Activated CD8-positive, alpha-beta memory T cell treated with anti-CD3 and anti-CD28 coated beads, Interleukin-2, amount 10 ng/mL, durations not matched to agents 7 days and 5 days (primary cell): ENCODE results near the gene LHX2. TPM values are rescaled to one million over a fixed set of nuclear protein-coding genes. Genes with fewer than 3 reads are reported as not detected.
"Not testable (repeated sequence)": the region's sequence is repeated elsewhere in the genome, so short reads cannot be mapped to it uniquely, and the experiment has no call there.

Source experiments
- ATAC-seq: fragments of 150-1000 bp; cut with Tn5 transposase; one replicate; pipeline ENCODE4 v1.10.0; 2021; ENCODE audit warnings: moderate library complexity
- CTCF ChIA-PET: fragments of 350-600 bp; sonication (Branson Sonifier 250); formaldehyde crosslinking; loops from one replicate; lab custom pipeline; 2021; ENCODE audit warnings: antibody characterized with exemption; lab: Charles Lee
- DNase-seq: peaks from one replicate; pipeline ENCODE4 v3.0.0-alpha.2; 2020
- H3K27ac Mint-ChIP-seq: one replicate; pipeline ENCODE4 v1.8.0; 2021; ENCODE audit warnings: mild to moderate bottlenecking, mixed read lengths
- H3K27me3 Mint-ChIP-seq: one replicate; pipeline ENCODE4 v1.8.0; 2021; ENCODE audit warnings: mixed read lengths
- H3K36me3 Mint-ChIP-seq: one replicate; pipeline ENCODE4 v1.8.0; 2021; ENCODE audit warnings: mild to moderate bottlenecking, mixed read lengths
- H3K4me1 Mint-ChIP-seq: one replicate; pipeline ENCODE4 v1.8.0; 2021; ENCODE audit warnings: mixed read lengths
- H3K4me3 Mint-ChIP-seq: one replicate; pipeline ENCODE4 v1.8.0; 2021; ENCODE audit warnings: mild to moderate bottlenecking, moderate library complexity, mixed read lengths
- H3K9me3 Mint-ChIP-seq: one replicate; pipeline ENCODE4 v1.8.0; 2022; ENCODE audit warnings: low read depth, mixed read lengths
- total RNA-seq, 2 experiments: library from RNA; stranded (reverse); gene quantifications; one replicate each; pipeline ENCODE4 v1.2.3, GENCODE V29; 2021

The LHX2 gene, protein sequence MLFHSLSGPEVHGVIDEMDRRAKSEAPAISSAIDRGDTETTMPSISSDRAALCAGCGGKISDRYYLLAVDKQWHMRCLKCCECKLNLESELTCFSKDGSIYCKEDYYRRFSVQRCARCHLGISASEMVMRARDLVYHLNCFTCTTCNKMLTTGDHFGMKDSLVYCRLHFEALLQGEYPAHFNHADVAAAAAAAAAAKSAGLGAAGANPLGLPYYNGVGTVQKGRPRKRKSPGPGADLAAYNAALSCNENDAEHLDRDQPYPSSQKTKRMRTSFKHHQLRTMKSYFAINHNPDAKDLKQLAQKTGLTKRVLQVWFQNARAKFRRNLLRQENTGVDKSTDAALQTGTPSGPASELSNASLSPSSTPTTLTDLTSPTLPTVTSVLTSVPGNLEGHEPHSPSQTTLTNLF
- total RNA-seq: not detected

DNA sequence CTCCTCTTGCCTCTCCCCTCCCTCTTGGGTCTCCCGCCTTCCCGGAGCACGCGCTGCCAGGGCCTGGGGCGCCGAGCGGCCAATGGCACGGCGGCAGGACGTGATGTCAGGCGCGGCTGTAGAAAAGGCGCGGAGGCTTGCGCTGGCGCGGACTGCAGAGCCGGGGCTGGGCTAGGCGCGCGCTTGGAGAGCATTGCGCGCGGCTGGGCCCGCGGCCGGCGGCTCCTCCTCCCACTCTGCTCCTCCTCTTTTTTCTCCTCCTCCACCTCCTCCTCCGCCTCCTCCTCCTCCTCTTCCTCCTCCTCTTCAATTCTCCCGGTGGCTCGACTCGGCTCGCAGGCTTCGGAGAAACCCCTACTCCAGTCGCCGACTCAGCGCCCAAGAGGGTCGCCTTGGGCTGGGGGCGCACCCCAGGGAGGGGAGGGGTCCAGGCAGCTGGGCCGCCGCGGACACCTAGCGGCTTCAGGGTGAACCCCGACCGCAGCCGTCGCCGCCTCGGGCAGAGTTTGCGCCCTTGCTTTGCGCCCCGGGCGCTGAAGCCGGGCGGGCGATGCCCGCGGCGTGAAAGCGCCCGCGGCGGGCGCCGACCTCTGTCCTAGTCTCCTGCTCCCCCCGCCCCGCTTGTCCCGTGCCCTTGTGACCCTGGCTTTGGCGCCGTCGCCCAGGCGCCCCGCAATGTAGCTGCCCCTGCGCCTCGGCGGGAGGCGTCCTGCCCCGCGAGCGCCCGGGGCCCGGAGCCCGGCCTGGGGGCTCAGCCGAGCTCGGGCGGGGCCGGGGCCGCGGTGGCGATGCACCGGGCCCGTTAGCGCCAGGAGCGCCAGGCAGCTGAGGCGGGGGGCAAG lies at the start of gene LHX2:
Gene LHX2, plus strand, starts transcription at position 309 of the 842 bp plus-strand sequence. CDS start 581 bp downstream, outside the sequence.
- peaks cover 8% of the 10 kb centered on the region for H3K36me3 Mint-ChIP-seq
- peaks cover 83% of the 10 kb centered on the region for H3K27me3 Mint-ChIP-seq
- CTCF ChIA-PET: interaction anchor here (1.0 kb wide), 2 partner anchors 29 kb away, joined by 3 to 4 read pairs; no protein-coding TSS in a partner anchor
- no peaks in the 10 kb centered on the region for H3K9me3 Mint-ChIP-seq
- H3K4me1 Mint-ChIP-seq: peaks cover 15% of the 10 kb centered on the region
- no peak for ATAC-seq
- peak within 1 kb of the TSS; percentile 59 for H3K27ac Mint-ChIP-seq
- no peak for DNase-seq
- H3K4me3 Mint-ChIP-seq: no peak within 1 kb of the TSS

DNA sequence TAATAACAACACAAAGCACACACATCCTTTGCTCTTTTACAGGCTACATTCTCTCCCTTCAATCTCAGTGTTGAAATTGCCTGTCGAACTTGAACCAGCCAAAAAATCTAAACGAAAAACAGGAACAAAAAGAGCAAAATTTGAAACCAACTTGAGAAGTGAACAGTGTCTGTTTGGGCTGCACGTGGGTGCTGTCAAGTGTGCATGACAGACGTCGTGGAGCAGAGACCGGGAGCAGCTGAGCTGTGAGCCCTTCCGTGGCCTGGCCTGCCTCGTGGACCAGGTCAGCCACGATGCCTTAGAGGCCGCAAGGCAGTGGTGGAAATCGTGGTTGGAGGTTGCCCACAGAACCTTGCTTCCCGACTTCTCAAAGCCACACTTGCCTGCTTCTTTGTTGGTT lies 46.8 kb upstream of the LHX2 start:
- CTCF ChIA-PET: no interaction called here
- Mint-ChIP-seq H3K9me3 (no peaks in the 10 kb centered on the region), H3K4me3 (no peak overlapping the region), H3K36me3 (no peaks in the 10 kb centered on the region), H3K27ac (no peak overlapping the region), H3K4me1 (peaks cover 8% of the 10 kb centered on the region), H3K27me3 (peaks cover 43% of the 10 kb centered on the region)
- no peak for ATAC-seq
- no peak for DNase-seq

DNA sequence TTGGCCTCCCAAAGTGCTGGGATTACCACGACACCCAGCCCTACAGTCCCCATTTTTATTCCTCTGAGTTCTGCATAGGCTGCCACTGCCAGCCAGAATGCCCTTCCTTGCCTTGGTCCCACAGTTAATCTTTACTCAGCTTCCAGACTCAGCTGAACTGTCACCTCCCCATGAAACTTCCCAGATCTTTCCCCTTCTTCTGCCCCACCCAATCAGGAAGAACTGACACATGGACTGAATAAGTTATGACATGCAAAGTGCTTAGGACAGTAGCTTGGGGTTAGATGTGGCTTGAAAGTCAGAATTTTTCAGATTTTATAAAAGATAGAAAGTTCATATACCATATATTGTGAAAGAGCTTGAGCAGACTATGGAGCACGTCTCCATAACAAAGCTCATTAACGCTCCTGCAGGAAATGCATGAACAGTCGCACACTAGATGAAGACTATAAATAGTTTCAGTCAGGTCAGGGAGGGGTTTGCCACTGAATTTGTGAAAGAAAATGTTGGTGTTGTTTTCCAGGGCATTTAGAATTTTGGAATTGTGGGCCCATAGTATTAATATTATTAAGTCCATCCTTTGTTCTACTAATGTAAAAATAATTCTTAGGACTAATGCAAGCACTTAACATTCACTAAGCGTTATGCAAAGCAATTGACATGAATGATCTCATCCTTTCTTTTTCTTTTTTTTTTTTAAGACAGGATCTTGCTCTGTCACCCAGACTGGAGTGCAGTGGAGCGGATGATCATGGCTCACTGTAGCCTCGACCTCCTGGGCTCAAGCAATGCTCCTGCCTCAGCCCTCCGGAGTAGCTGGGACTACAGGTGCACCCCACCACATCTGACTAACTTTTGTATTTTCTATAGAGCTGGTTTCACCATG lies 45.5 kb upstream of the LHX2 start:
- H3K27ac Mint-ChIP-seq: no peak overlapping the region
- no peak for DNase-seq
- H3K4me3 Mint-ChIP-seq: no peak overlapping the region
- no peaks in the 10 kb centered on the region for H3K36me3 Mint-ChIP-seq
- CTCF ChIA-PET: interaction anchor here (1.3 kb wide), 1 partner anchor 13 kb away, joined by 3 read pairs; no protein-coding TSS in a partner anchor
- no peaks in the 10 kb centered on the region for H3K9me3 Mint-ChIP-seq
- peaks cover 36% of the 10 kb centered on the region for H3K27me3 Mint-ChIP-seq
- H3K4me1 Mint-ChIP-seq: peaks cover 8% of the 10 kb centered on the region
- no peak for ATAC-seq

DNA sequence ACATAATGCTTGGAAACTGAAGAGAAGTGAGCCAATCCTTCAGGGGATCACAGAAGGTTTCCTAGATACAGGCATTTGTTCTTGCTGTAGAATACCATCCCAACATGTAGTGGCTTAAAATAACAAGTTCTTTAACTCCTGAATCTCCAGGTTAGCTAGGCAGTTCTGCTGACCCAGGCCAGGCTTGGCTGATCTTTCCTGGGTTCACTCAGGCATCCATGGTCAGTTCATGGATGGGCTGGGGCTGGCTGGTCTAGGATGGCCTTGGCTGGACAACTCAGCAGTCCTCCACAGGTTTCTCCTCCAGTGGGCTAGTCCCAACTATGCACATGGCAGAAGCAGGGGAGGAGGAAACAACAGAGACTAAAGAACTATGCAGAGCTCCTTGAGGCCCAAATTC lies 44.2 kb upstream of the LHX2 start:
- no peak overlapping the region for H3K27ac Mint-ChIP-seq
- CTCF ChIA-PET: no interaction called here
- ATAC-seq: no peak
- H3K4me1 Mint-ChIP-seq: peaks cover 8% of the 10 kb centered on the region
- no peaks in the 10 kb centered on the region for H3K36me3 Mint-ChIP-seq
- no peak overlapping the region for H3K4me3 Mint-ChIP-seq
- no peaks in the 10 kb centered on the region for H3K9me3 Mint-ChIP-seq
- H3K27me3 Mint-ChIP-seq: peaks cover 36% of the 10 kb centered on the region
- no peak for DNase-seq

DNA sequence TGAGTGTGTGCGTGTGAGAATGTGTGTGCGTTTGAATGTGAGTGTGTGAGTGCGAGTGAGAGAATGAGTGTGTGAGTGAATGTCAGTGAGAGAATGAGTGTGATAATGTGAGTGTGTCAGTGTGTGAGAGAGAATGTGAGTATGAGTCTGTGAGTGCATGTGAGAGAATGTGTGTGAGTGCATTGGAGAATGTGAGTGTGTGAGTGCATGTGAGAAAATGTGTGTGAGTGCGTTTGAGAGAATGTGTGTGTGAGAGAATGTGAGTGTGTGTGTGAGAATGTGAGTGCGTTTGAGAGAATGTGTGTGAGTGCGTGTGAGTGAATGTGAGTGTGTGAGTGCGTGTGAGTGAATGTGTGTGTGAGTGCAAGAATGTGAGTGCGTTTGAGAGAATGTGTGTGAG lies 39.0 kb upstream of the LHX2 start:
- no peaks in the 10 kb centered on the region for H3K36me3 Mint-ChIP-seq
- CTCF ChIA-PET: no interaction called here
- no peak overlapping the region for H3K4me3 Mint-ChIP-seq
- no peaks in the 10 kb centered on the region for H3K4me1 Mint-ChIP-seq
- no peak for DNase-seq
- H3K27me3 Mint-ChIP-seq: peaks cover 3% of the 10 kb centered on the region
- ATAC-seq: no peak
- H3K27ac Mint-ChIP-seq: no peak overlapping the region
- no peaks in the 10 kb centered on the region for H3K9me3 Mint-ChIP-seq

DNA sequence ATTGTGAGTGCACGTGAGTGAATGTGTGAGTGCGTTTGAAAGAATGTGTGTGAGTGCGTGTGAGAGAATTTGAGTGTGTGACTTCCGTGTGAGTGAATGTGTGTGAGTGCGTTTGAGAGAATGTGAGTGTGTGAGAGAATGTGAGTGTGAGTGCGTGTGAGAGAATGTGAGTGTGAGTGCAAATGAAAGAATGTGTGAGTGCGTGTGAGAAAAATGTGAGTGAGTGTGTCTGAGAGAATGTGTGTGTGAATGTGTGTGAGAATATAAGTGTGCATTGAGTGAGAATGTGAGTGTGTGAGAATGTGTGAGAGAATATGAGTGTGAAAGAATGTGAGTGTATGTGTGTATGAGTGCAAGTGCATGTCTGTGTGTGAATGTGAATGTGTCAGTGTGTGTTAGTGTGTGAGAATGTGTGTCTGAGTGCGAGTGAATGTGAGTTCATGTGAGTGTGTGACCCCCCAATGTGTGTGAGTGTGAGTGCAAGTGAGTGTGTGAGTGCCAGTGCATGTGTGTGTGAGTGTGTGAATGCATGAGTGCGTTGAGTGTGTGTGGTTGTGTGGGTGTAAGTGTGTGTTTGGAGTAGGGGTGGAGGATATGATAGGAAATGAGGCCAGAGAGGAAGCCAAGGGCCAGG lies 37.9 kb upstream of the LHX2 start:
- ATAC-seq: no peak
- CTCF ChIA-PET: no interaction called here
- H3K27me3 Mint-ChIP-seq: peaks cover 3% of the 10 kb centered on the region
- no peak overlapping the region for H3K27ac Mint-ChIP-seq
- H3K4me3 Mint-ChIP-seq: no peak overlapping the region
- no peak for DNase-seq
- no peaks in the 10 kb centered on the region for H3K9me3 Mint-ChIP-seq
- H3K4me1 Mint-ChIP-seq: no peaks in the 10 kb centered on the region
- no peaks in the 10 kb centered on the region for H3K36me3 Mint-ChIP-seq

DNA sequence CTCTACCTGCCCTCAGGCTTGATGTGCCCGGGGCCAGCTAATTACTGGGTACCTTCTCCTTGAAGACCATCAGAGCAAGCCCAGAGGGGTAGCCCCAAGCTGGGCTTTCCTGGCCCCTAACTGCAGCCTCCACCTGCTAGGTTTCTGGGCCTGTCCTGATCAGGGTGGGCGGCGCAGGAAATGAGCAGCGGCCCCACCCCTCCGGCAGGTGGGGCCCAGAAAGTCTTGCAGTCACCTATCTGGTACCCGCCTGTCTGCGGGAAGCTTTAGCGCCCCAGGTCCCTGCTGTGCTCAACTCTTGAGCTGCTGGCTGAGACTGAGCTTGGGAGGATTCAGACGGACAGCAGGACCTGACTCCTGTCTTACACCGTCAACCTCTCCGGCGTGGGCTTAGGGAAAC lies 37.1 kb upstream of the LHX2 start:
- CTCF ChIA-PET: no interaction called here
- ATAC-seq: no peak
- no peak overlapping the region for H3K27ac Mint-ChIP-seq
- no peak overlapping the region for H3K4me3 Mint-ChIP-seq
- DNase-seq: no peak
- no peaks in the 10 kb centered on the region for H3K36me3 Mint-ChIP-seq
- H3K27me3 Mint-ChIP-seq: peaks cover 10% of the 10 kb centered on the region
- H3K4me1 Mint-ChIP-seq: no peaks in the 10 kb centered on the region
- H3K9me3 Mint-ChIP-seq: no peaks in the 10 kb centered on the region

DNA sequence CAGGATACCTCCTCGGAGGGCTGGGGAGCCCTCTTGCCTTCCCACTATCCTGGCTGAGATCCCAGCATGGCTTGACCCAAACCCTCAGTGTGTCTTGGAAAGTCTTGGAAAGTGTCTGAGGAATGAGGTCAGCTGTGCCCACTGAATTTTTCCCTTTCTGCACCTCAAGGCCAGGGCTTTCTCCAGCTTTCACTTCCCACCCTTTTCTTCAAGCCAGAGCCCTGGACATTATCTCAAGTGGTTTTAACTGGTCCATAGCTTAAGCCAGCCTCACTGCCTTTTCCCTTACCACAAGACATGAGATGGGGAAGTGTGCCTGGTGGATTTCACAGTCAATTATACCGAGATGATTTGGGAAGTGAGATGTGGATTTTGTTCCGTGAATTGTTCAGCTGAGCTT lies 35.7 kb upstream of the LHX2 start:
- no peaks in the 10 kb centered on the region for H3K4me1 Mint-ChIP-seq
- H3K36me3 Mint-ChIP-seq: no peaks in the 10 kb centered on the region
- H3K27ac Mint-ChIP-seq: no peak overlapping the region
- no peak overlapping the region for H3K4me3 Mint-ChIP-seq
- ATAC-seq: no peak
- H3K27me3 Mint-ChIP-seq: peaks cover 21% of the 10 kb centered on the region
- DNase-seq: no peak
- no peaks in the 10 kb centered on the region for H3K9me3 Mint-ChIP-seq
- CTCF ChIA-PET: interaction anchor here (0.6 to 0.7 kb wide), 2 partner anchors 65 to 207 kb away, joined by 3 to 4 read pairs; no protein-coding TSS in a partner anchor

DNA sequence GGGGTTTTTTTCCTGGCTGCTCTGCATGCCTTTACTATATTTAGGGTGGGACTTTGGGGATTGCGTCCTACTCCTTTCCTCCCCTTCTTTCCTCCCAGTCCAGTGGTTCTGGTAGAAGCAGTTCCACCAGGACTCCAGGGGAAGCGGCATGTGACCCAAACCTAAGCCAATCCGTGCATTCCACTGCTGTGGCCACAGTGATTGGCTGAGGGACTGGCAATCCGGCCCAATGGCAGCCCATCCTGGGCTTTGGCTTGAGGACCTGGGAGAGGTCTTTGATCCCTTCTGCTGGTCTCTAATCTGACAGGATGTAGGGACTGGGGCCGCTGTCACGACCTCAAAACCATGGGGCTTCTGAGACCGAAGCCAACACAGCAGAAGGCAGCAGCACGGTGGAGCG lies 35.0 kb upstream of the LHX2 start:
- H3K36me3 Mint-ChIP-seq, H3K27ac Mint-ChIP-seq, H3K4me3 Mint-ChIP-seq, ATAC-seq, DNase-seq, H3K9me3 Mint-ChIP-seq, H3K4me1 Mint-ChIP-seq: not testable (repeated sequence)
- peaks cover 27% of the 10 kb centered on the region for H3K27me3 Mint-ChIP-seq
- CTCF ChIA-PET: interaction anchor here (0.6 kb wide), 1 partner anchor 64 kb away, joined by 4 read pairs; no protein-coding TSS in a partner anchor

DNA sequence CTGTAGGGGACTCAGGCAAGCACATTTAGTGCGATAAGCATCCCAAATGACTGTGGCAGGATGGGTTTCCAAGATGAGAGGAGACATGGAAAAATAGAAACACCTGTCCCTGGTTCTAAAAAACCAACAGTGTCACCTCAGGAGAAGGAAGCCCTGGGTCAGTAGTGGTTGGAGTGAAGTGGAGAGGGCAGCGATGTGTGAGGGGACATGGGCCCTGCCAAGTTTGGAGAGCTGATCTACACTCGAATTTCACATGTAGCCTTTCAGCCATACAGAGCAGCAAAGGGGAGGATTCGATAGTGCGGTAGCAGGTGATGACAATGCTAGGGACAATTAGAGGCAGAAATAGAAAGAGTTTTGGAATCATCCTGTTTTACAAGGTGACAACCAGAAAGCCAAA lies 32.6 kb upstream of the LHX2 start:
- CTCF ChIA-PET: no interaction called here
- no peak for ATAC-seq
- no peak overlapping the region for H3K27ac Mint-ChIP-seq
- no peaks in the 10 kb centered on the region for H3K4me1 Mint-ChIP-seq
- peaks cover 37% of the 10 kb centered on the region for H3K27me3 Mint-ChIP-seq
- DNase-seq: no peak
- no peak overlapping the region for H3K4me3 Mint-ChIP-seq
- H3K9me3 Mint-ChIP-seq: no peaks in the 10 kb centered on the region
- H3K36me3 Mint-ChIP-seq: no peaks in the 10 kb centered on the region

DNA sequence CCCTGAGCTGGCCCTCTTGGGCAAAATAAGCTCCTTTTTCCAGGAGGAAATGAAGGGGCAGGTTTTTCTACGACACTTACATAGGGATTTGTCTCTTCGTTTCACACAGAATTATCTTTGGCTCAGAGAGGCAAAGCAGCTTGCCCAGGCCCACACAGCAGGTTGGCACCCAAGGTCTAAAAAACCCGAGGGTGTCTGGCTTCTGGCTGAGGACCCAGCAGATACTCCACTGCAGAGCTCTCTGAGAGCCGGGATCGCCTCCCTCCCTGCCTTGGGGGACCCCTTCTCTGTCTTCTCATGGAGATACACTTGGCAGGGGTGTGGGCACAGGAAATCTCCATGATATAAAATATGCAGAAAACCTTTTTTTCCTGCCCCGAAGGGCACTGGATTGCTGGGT lies 29.0 kb upstream of the LHX2 start:
- ATAC-seq (no peak), DNase-seq (no peak)
- H3K36me3 Mint-ChIP-seq: no peaks in the 10 kb centered on the region
- no peak overlapping the region for H3K27ac Mint-ChIP-seq
- H3K9me3 Mint-ChIP-seq: no peaks in the 10 kb centered on the region
- CTCF ChIA-PET: interaction anchor here (0.6 kb wide), 1 partner anchor 112 kb away, joined by 4 read pairs; no protein-coding TSS in a partner anchor
- H3K27me3 Mint-ChIP-seq: peaks cover 44% of the 10 kb centered on the region
- H3K4me1 Mint-ChIP-seq: no peaks in the 10 kb centered on the region
- H3K4me3 Mint-ChIP-seq: no peak overlapping the region

DNA sequence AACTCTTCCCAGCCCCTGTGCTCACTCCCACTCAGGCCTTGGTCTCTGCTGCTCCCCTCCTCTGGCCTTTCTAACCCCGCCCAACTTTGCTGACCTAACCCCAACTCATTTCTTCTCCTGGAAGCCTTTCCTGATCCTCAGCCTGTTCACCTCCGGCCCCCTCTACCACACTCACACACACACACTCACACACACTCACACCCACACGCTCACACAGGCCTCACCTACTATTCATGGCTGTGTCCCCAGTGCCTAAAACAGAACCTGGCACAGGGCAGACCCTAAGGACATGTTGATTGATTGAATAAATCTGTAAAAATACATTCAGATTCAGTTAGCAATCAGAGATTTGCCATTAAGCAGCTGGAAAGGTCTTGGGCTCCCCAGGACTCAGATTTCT lies 28.5 kb upstream of the LHX2 start:
- Mint-ChIP-seq H3K9me3 (no peaks in the 10 kb centered on the region), H3K27me3 (peaks cover 45% of the 10 kb centered on the region), H3K4me3 (no peak overlapping the region), H3K36me3 (no peaks in the 10 kb centered on the region), H3K27ac (no peak overlapping the region), H3K4me1 (no peaks in the 10 kb centered on the region)
- no peak for DNase-seq
- no peak for ATAC-seq
- CTCF ChIA-PET: interaction anchor here (0.6 kb wide), 1 partner anchor 113 kb away, joined by 4 read pairs; no protein-coding TSS in a partner anchor
